ENCODE results near the gene COLEC12.

- no peak for TF ChIP-seq CTCF (IDR thresholded peaks at IDR 0.05; ENCODE audit: insufficient read depth, low read depth, low read length)
- TF ChIP-seq EZH2 (IDR thresholded peaks at IDR 0.05; ENCODE audit: insufficient read depth, low read length): no peak
Measured at GRCh38 chr18:508835-509234, 8.3 kb upstream of the COLEC12 start.
